ENCODE measurements around the gene FSIP1.

The FSIP1 gene

GRCh38 chr15:39680868-39681267, 101.8 kb downstream of the FSIP1 start:
- DNase-seq, result no peak

- no peak for DNase-seq
Observed at GRCh38 chr15:39672666-39673065, 110.0 kb downstream of the FSIP1 start.

GRCh38 chr15:39672184-39672583, 110.5 kb downstream of the FSIP1 start:
- DNase-seq, result no peak

GRCh38 chr15:39670687-39671086, 112.0 kb downstream of the FSIP1 start:
- no peak for DNase-seq

GRCh38 chr15:39669661-39670060, 113.0 kb downstream of the FSIP1 start:
- DNase-seq, result peak; percentile 23

GRCh38 chr15:39669241-39669640, 113.4 kb downstream of the FSIP1 start:
- no peak for DNase-seq

- DNase-seq, result no peak
Observed at GRCh38 chr15:39668457-39668856, 114.2 kb downstream of the FSIP1 start.

GRCh38 chr15:39667382-39668127, 115.1 kb downstream of the FSIP1 start:
- DNase-seq, result no peak

GRCh38 chr15:39666677-39667076, 116.0 kb downstream of the FSIP1 start:
- DNase-seq, result no peak

- DNase-seq, result no peak
Observed at GRCh38 chr15:39665629-39666250, 116.9 kb downstream of the FSIP1 start.

GRCh38 chr15:39663704-39664250, 118.9 kb downstream of the FSIP1 start:
- DNase-seq, result no peak

GRCh38 chr15:39661776-39662175, 120.9 kb downstream of the FSIP1 start:
- no peak for DNase-seq

- DNase-seq, result no peak
Observed at GRCh38 chr15:39658740-39659139, 123.9 kb downstream of the FSIP1 start.

GRCh38 chr15:39657668-39658067, 125.0 kb downstream of the FSIP1 start:
- no peak for DNase-seq

- no peak for DNase-seq
Observed at GRCh38 chr15:39657181-39657580, 125.5 kb downstream of the FSIP1 start.

- DNase-seq, result no peak
Observed at GRCh38 chr15:39654304-39654703, 128.3 kb downstream of the FSIP1 start.

GRCh38 chr15:39651881-39652280, 130.8 kb downstream of the FSIP1 start:
- DNase-seq, result peak; percentile 55

- no peak for DNase-seq
Observed at GRCh38 chr15:39651295-39651694, 131.3 kb downstream of the FSIP1 start.

- DNase-seq, result no peak
Observed at GRCh38 chr15:39649757-39650156, 132.9 kb downstream of the FSIP1 start.

- DNase-seq, result no peak
Observed at GRCh38 chr15:39646425-39646824, 136.2 kb downstream of the FSIP1 start.

GRCh38 chr15:39645976-39646257, 136.7 kb downstream of the FSIP1 start:
- no peak for DNase-seq

- DNase-seq, result no peak
Observed at GRCh38 chr15:39645138-39645975, 137.3 kb downstream of the FSIP1 start.

- no peak for DNase-seq
Observed at GRCh38 chr15:39644136-39644535, 138.5 kb downstream of the FSIP1 start.

GRCh38 chr15:39643727-39644126, 138.9 kb downstream of the FSIP1 start:
- no peak for DNase-seq

Measured in NCI-H69 (cell line).